H1 (cell line): ENCODE data around the gene PCDHB6. TPM values are rescaled to one million over a fixed set of nuclear protein-coding genes. Genes with fewer than 3 reads are reported as not detected.
A peak's percentile ranks its signal among the peaks of the same experiment; 100 is the strongest.

Experiments used
- CTCF ChIA-PET: fragments of 300-600 bp; sonication (Branson Sonifier 250); formaldehyde crosslinking; loops from one replicate; lab custom pipeline; 2021; ENCODE audit not compliant: partially characterized antibody; lab: Charles Lee
- POLR2A ChIA-PET: fragments of 300-600 bp; sonication (Branson Sonifier 250); formaldehyde crosslinking; loops from one replicate; lab custom pipeline; 2021; ENCODE audit warnings: inconsistent platforms; ENCODE audit not compliant: partially characterized antibody; lab: Charles Lee
- DNase-seq, 2 experiments: peaks; one replicate each; pipeline versions ENCODE4 v3.0.0 to v3.0.0-alpha.2; 2010 to 2022; ENCODE audit warnings: low spot score in 2 of 2, low read depth in 1 of 2, mixed read lengths in 1 of 2
- FAIRE-seq: peaks from 2 replicates; lab custom pipeline; 2011; peaks lifted over from hg19 to GRCh38; lab: Jason Lieb, UNC
- H2AFZ ChIP-seq: 2 replicates; pipeline ENCODE4 v1.8.1; 2012; ENCODE audit warnings: low read length, inconsistent platforms
- H2AK5ac ChIP-seq: 2 replicates; pipeline ENCODE4 v1.6.1; 2013; ENCODE audit warnings: low read depth, low read length
- H2BK120ac ChIP-seq: replicated peaks from 2 replicates; pipeline ENCODE3; 2013; ENCODE audit warnings: low read depth, low read length, inconsistent platforms
- H2BK12ac ChIP-seq: 2 replicates; pipeline ENCODE4 v1.6.1; 2013; ENCODE audit warnings: low read depth, low read length
- H2BK15ac ChIP-seq: 2 replicates; pipeline ENCODE4 v1.6.1; 2013; ENCODE audit warnings: low read length
- H2BK20ac ChIP-seq: 2 replicates; pipeline ENCODE4 v1.6.1; 2013; ENCODE audit warnings: low read length
- H2BK5ac ChIP-seq: 2 replicates; pipeline ENCODE4 v1.6.1; 2013; ENCODE audit warnings: low read depth, low read length
- H3K14ac ChIP-seq: 2 replicates; pipeline ENCODE4 v1.6.1; 2013; ENCODE audit warnings: inconsistent platforms; ENCODE audit not compliant: insufficient read length
- H3K18ac ChIP-seq: 2 replicates; pipeline ENCODE4 v1.6.1; 2013; ENCODE audit warnings: low read length; ENCODE audit errors: extremely low read depth
- H3K23ac ChIP-seq: 2 replicates; pipeline ENCODE4 v1.6.1; 2013; ENCODE audit warnings: inconsistent platforms; ENCODE audit not compliant: insufficient read length
- H3K23me2 ChIP-seq: 2 replicates; pipeline ENCODE4 v1.6.1; 2013; ENCODE audit warnings: low read depth, low read length
- H3K27ac ChIP-seq: 2 replicates; pipeline ENCODE4 v1.6.1; 2011; ENCODE audit warnings: low read depth, low read length, inconsistent platforms
- H3K27me3 ChIP-seq, 4 experiments: replicated peaks in 1 of 4; 1 replicate in 1 of 4; 2 replicates in 3 of 4; pipeline versions ENCODE4 v1.6.1 to v1.8.1; 2011 to 2013; ENCODE audit warnings: low read length in 3 of 4, mild to moderate bottlenecking in 3 of 4, inconsistent platforms in 2 of 4, mixed read lengths in 2 of 4, moderate library complexity in 1 of 4; ENCODE audit not compliant: control insufficient read depth in 3 of 4, insufficient read depth in 3 of 4; ENCODE audit errors: extremely low read depth in 1 of 4
- H3K36me3 ChIP-seq, 4 experiments: 2 replicates each; pipeline versions ENCODE4 v1.6.1 to v1.8.1; 2011 to 2013; ENCODE audit warnings: mild to moderate bottlenecking in 4 of 4, low read length in 3 of 4, moderate library complexity in 2 of 4, control low read depth in 1 of 4, inconsistent platforms in 1 of 4; ENCODE audit not compliant: insufficient read depth in 4 of 4, control insufficient read depth in 2 of 4
- H3K4ac ChIP-seq: replicated peaks from 2 replicates; pipeline ENCODE3; 2013; ENCODE audit warnings: low read length, low read depth, mixed read lengths, inconsistent platforms; ENCODE audit not compliant: insufficient read length
- H3K4me1 ChIP-seq, 4 experiments: replicated peaks in 1 of 4; 1 replicate in 1 of 4; 2 replicates in 3 of 4; pipeline versions ENCODE4 v1.6.1 to v1.8.1; 2011 to 2013; ENCODE audit warnings: low read length in 3 of 4, inconsistent platforms in 2 of 4, mixed read lengths in 1 of 4; ENCODE audit not compliant: insufficient read depth in 4 of 4, control insufficient read depth in 3 of 4
- H3K4me2 ChIP-seq, 2 experiments: 2 replicates each; pipeline versions ENCODE4 v1.6.1 to v1.8.1; 2011 to 2013; ENCODE audit warnings: low read depth in 2 of 2, low read length in 2 of 2, control low read depth in 1 of 2, inconsistent platforms in 1 of 2, mild to moderate bottlenecking in 1 of 2; ENCODE audit not compliant: insufficient read depth in 1 of 2
- H3K4me3 ChIP-seq, 4 experiments: fragments of 200-600, 300-600 bp in 1 of 4; sonication (generic), shearing (Covaris generic), sonication (Bioruptor Twin) in 1 of 4; 2 replicates each; pipeline versions ENCODE4 v1.5.1 to v1.8.1; 2011 to 2016; ENCODE audit warnings: low read length in 4 of 4, low read depth in 3 of 4, control low read depth in 2 of 4, inconsistent platforms in 2 of 4, mild to moderate bottlenecking in 2 of 4, mixed read lengths in 1 of 4, moderate library complexity in 1 of 4; ENCODE audit not compliant: insufficient read depth in 2 of 4; ENCODE audit errors: extremely low read depth in 1 of 4
- H3K56ac ChIP-seq: replicated peaks from 2 replicates; pipeline ENCODE3; 2013; ENCODE audit warnings: low read depth, mild to moderate bottlenecking, mixed read lengths, low read length, inconsistent platforms; ENCODE audit not compliant: insufficient read length
- H3K79me1 ChIP-seq: 2 replicates; pipeline ENCODE4 v1.6.1; 2013; ENCODE audit warnings: low read depth, low read length, control low read depth
- H3K79me2 ChIP-seq, 2 experiments: 2 replicates each; pipeline versions ENCODE4 v1.6.1 to v1.8.1; 2012 to 2013; ENCODE audit warnings: low read length in 2 of 2, mild to moderate bottlenecking in 2 of 2, inconsistent platforms in 1 of 2; ENCODE audit not compliant: insufficient read depth in 2 of 2, control insufficient read depth in 1 of 2
- H3K9ac ChIP-seq, 4 experiments: replicated peaks in 1 of 4; 1 replicate in 1 of 4; 2 replicates in 3 of 4; pipeline versions ENCODE4 v1.6.1 to v1.8.1; 2011 to 2013; ENCODE audit warnings: low read depth in 3 of 4, low read length in 3 of 4, control low read depth in 2 of 4, mild to moderate bottlenecking in 2 of 4, moderate library complexity in 2 of 4, inconsistent platforms in 1 of 4; ENCODE audit errors: extremely low read depth in 1 of 4
- H3K9me3 ChIP-seq, 2 experiments: 2 replicates each; pipeline versions ENCODE4 v1.6.1 to v1.8.1; 2012 to 2013; ENCODE audit warnings: mild to moderate bottlenecking in 2 of 2, moderate library complexity in 2 of 2, control low read depth in 1 of 2, inconsistent platforms in 1 of 2, low read depth in 1 of 2, low read length in 1 of 2, mixed read lengths in 1 of 2; ENCODE audit not compliant: insufficient read depth in 2 of 2
- H4K20me1 ChIP-seq, 2 experiments: replicated peaks in 1 of 2; 2 replicates each; pipeline versions ENCODE3 to v1.8.1; 2011 to 2013; ENCODE audit warnings: inconsistent platforms in 2 of 2, low read length in 2 of 2, mild to moderate bottlenecking in 1 of 2; ENCODE audit not compliant: insufficient read depth in 2 of 2, control insufficient read depth in 1 of 2
- H4K5ac ChIP-seq: 2 replicates; pipeline ENCODE4 v1.6.1; 2013; ENCODE audit warnings: low read length, low read depth, mixed read lengths, inconsistent platforms; ENCODE audit not compliant: insufficient read length
- H4K8ac ChIP-seq: 2 replicates; pipeline ENCODE4 v1.8.0; 2013; ENCODE audit warnings: mild to moderate bottlenecking, moderate library complexity, low read length, inconsistent platforms; ENCODE audit not compliant: insufficient read depth; ENCODE audit errors: extremely low read depth
- H4K91ac ChIP-seq: replicated peaks from 2 replicates; pipeline ENCODE3; 2013; ENCODE audit warnings: low read length, mixed read lengths, inconsistent platforms; ENCODE audit not compliant: insufficient read length
- CBX8 ChIP-seq: fragments of 300-800, 300-1000 bp; sonication (generic); IDR thresholded peaks from 2 replicates; pipeline ENCODE4 v1.7.1; 2016; ENCODE audit warnings: low read depth, low read length, borderline replicate concordance
- CREB1 ChIP-seq: IDR thresholded peaks from 2 replicates; pipeline ENCODE4 v1.6.1; 2012; ENCODE audit warnings: inconsistent platforms
- EP300 ChIP-seq, 2 experiments: IDR thresholded peaks; 1 replicate in 1 of 2; 2 replicates in 1 of 2; pipeline ENCODE4 v1.6.1; 2011 to 2012; ENCODE audit warnings: low read depth in 2 of 2, low read length in 2 of 2, mild to moderate bottlenecking in 2 of 2, borderline replicate concordance in 1 of 2, inconsistent platforms in 1 of 2, moderate library complexity in 1 of 2
- HDAC2 ChIP-seq, 2 experiments: fragments of 300-600 bp in 1 of 2; sonication (generic) in 1 of 2; IDR thresholded peaks; 2 replicates each; pipeline ENCODE4 v1.6.1; 2011 to 2012; ENCODE audit warnings: low read depth in 2 of 2, low read length in 2 of 2, mild to moderate bottlenecking in 2 of 2, moderate library complexity in 2 of 2, borderline replicate concordance in 1 of 2, inconsistent platforms in 1 of 2
- NRF1 ChIP-seq: IDR thresholded peaks from 2 replicates; pipeline ENCODE4 v1.6.1; 2011; ENCODE audit warnings: mild to moderate bottlenecking, low read depth, low read length, improper control_type of control experiment
- RAD21 ChIP-seq, 2 experiments: IDR thresholded peaks in 1 of 2; conservative IDR thresholded peaks in 1 of 2; 2 replicates each; pipeline ENCODE4 v1.6.1; 2011; ENCODE audit warnings: low read depth in 2 of 2, low read length in 2 of 2, improper control_type of control experiment in 1 of 2, inconsistent platforms in 1 of 2, mild to moderate bottlenecking in 1 of 2, moderate library complexity in 1 of 2
- USF2 ChIP-seq: IDR thresholded peaks from 2 replicates; pipeline ENCODE4 v1.6.1; 2011; ENCODE audit warnings: low read length, improper control_type of control experiment
- WGBS, 2 experiments: shearing (Covaris generic) in 1 of 2; methylation state at CpG; one replicate each; pipeline versions ENCODE4 v1.1.6 to v1.1.7; 2013 to 2015; ENCODE audit warnings: low lambda C conversion rate in 2 of 2, mixed read lengths in 2 of 2, inconsistent platforms in 1 of 2, low coverage in 1 of 2, missing lambda C conversion rate in 1 of 2; ENCODE audit not compliant: insufficient replicate concordance in 2 of 2, insufficient coverage in 1 of 2, insufficient read length in 1 of 2; ENCODE audit errors: extremely low coverage in 1 of 2, missing lambda C conversion rate in 1 of 2; 5-methylcytosine and 5-hydroxymethylcytosine counted together
- polyA plus RNA-seq, 7 experiments: library from polyadenylated mRNA; depleted of rRNA in 3 of 7; stranded (reverse) in 5 of 7; unstranded in 2 of 7; fragments of >200 nt in 5 of 7; fragments of 200-250 nt in 2 of 7; gene quantifications; 1 replicate in 5 of 7; 2 replicates in 1 of 7; 4 replicates in 1 of 7; pipeline versions ENCODE4 v1.2.1 to v1.2.3, GENCODE V29; 2011 to 2013; ENCODE audit warnings: missing spikeins in 2 of 7, mixed read lengths in 2 of 7
- total RNA-seq: library from RNA; stranded (reverse); fragmentation: NEBNext Ultra II Directional; extraction: Animal tissue kit (Norgen Biotek cat#: 25700); gene quantifications from 2 replicates; pipeline ENCODE4 v1.2.1, GENCODE V29; 2021
- TF ChIP-seq, protein P1 (sequence below), 3 experiments: IDR thresholded peaks; 1 replicate in 2 of 3; 2 replicates in 1 of 3; pipeline versions ENCODE4 v1.5.1 to v1.6.1; 2011; ENCODE audit warnings: low read length in 3 of 3, mild to moderate bottlenecking in 3 of 3, inconsistent platforms in 2 of 3, low read depth in 1 of 3, moderate library complexity in 1 of 3; ENCODE audit not compliant: insufficient read depth in 1 of 3; ENCODE audit errors: control extremely low read depth in 1 of 3

Gene PCDHB6
- total and polyA plus RNA-seq, 2 of the 8 experiments (the other 6 are each of a cell fraction or from before 2014, with no cell fraction given) = 0.28 to 0.29 TPM

DNA sequence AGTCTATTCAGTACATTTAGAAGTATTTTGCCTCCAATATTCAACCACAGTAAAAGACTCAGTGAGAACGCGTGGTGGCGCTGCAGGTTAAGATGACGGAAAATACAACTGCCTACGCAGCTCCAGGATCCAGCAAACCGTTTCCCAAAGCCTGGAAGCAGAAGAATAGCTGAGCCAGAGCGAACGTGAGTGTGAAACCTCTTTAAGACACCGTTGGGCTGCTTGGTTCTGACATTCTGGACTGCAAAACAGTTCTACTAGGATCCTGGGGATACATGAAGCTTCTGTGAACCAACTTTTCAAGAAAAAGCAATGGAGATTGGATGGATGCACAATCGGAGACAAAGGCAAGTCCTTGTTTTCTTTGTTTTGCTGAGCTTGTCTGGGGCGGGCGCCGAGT is 32.4 kb downstream of the PCDHB6 start, which contains the start of gene PCDHB16:
Gene PCDHB16 (plus strand): TSS at position 140 of the 400 bp plus-strand sequence. CDS start 173 bp downstream, at position 313.
- H3K18ac ChIP-seq = no peak within 1 kb of the TSS
- H3K27ac ChIP-seq = no peak within 1 kb of the TSS
- no peak within 1 kb of the TSS for H2BK12ac ChIP-seq
- no peak within 1 kb of the TSS for H4K5ac ChIP-seq
- FAIRE-seq (peak; percentile 70), DNase-seq (peak in 1 of 2 experiments; percentile 78)
- no peaks in the 10 kb centered on the region; a peak in 1 of 4 replicates for H3K9me3 ChIP-seq
- peak within 1 kb of the TSS; percentile 100 for H2AFZ ChIP-seq
- no peak within 1 kb of the TSS for H3K56ac ChIP-seq
- H4K20me1 ChIP-seq = no peaks in the 10 kb centered on the region
- H3K79me2 ChIP-seq = no peaks in the 10 kb centered on the region
- POLR2A ChIA-PET = interaction anchor here (1.0 to 1.4 kb wide), 3 partner anchors 10 to 87 kb away, joined by 3 to 7 read pairs (median 6); partner anchors contain the start of genes PCDHB10, PCDHB2 and PCDHB5
- peak within 1 kb of the TSS; percentile 11 to 52 (median 32); a peak in 5 of 8 replicates for H3K4me3 ChIP-seq
- H2AK5ac ChIP-seq = no peak within 1 kb of the TSS
- H3K79me1 ChIP-seq = no peaks in the 10 kb centered on the region
- no peak within 1 kb of the TSS for H2BK120ac ChIP-seq
- CTCF ChIA-PET = interaction anchor here (0.6 to 3.5 kb wide), 71 partner anchors 9 to 765 kb away, joined by 3 to 44 read pairs (median 4); partner anchors contain the start of genes PCDHB10, PCDHB11, PCDHB12 and PCDHB13
- H4K8ac ChIP-seq = 0 out of 2 replicates have a peak within 1 kb of the TSS, but pooled peaks have one; percentile 16
- no peak within 1 kb of the TSS for H3K4ac ChIP-seq
- peak within 1 kb of the TSS; percentile 41 to 60 for H3K4me2 ChIP-seq
- 37% methylated on average over 13 of the region's 13 CpGs; no CpG with 5 or more reads in 1 of the 2 experiments for WGBS, 2 experiments
- H3K23me2 ChIP-seq = no peaks in the 10 kb centered on the region
- H3K27me3 ChIP-seq = no peaks in the 10 kb centered on the region
- no peak within 1 kb of the TSS for H3K23ac ChIP-seq
- no peak within 1 kb of the TSS for H3K14ac ChIP-seq
- H3K36me3 ChIP-seq = no peaks in the 10 kb centered on the region
- 0 out of 7 replicates have a peak, but pooled peaks cover 0 to 2% (median 0%) of the 10 kb centered on the region in 4 experiments for H3K4me1 ChIP-seq
- H4K91ac ChIP-seq = no peak within 1 kb of the TSS
- peak within 1 kb of the TSS in 1 of 4 experiments; percentile 62; a peak in 1 of 7 replicates for H3K9ac ChIP-seq
- H2BK20ac ChIP-seq = no peak within 1 kb of the TSS
- no peak within 1 kb of the TSS for H2BK5ac ChIP-seq
- no peak within 1 kb of the TSS for H2BK15ac ChIP-seq
- TF ChIP-seq RAD21 (IDR thresholded peaks at IDR 0.05 in 1 of 2, conservative IDR thresholded peaks at IDR 0.05 in 1 of 2; ENCODE audit: low read depth in 2 of 2, low read length in 2 of 2) = peak; percentile 72 to 73
- TF ChIP-seq, protein P1, sequence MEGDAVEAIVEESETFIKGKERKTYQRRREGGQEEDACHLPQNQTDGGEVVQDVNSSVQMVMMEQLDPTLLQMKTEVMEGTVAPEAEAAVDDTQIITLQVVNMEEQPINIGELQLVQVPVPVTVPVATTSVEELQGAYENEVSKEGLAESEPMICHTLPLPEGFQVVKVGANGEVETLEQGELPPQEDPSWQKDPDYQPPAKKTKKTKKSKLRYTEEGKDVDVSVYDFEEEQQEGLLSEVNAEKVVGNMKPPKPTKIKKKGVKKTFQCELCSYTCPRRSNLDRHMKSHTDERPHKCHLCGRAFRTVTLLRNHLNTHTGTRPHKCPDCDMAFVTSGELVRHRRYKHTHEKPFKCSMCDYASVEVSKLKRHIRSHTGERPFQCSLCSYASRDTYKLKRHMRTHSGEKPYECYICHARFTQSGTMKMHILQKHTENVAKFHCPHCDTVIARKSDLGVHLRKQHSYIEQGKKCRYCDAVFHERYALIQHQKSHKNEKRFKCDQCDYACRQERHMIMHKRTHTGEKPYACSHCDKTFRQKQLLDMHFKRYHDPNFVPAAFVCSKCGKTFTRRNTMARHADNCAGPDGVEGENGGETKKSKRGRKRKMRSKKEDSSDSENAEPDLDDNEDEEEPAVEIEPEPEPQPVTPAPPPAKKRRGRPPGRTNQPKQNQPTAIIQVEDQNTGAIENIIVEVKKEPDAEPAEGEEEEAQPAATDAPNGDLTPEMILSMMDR (IDR thresholded peaks at IDR 0.05; ENCODE audit: control extremely low read depth in 1 of 3, insufficient read depth in 1 of 3, low read depth in 1 of 3, low read length in 3 of 3) = peak; percentile 49 to 82 (median 78)
- no peak for TF ChIP-seq USF2
- TF ChIP-seq CBX8 = no peak
- no peak for TF ChIP-seq NRF1
- TF ChIP-seq HDAC2 (IDR thresholded peaks at IDR 0.05; ENCODE audit: borderline replicate concordance in 1 of 2, low read depth in 2 of 2, low read length in 2 of 2) = no peak
- no peak for TF ChIP-seq EP300 (IDR thresholded peaks at IDR 0.05; ENCODE audit: borderline replicate concordance in 1 of 2, low read depth in 2 of 2, low read length in 2 of 2)
- TF ChIP-seq CREB1 = peak; percentile 84
